GM12892 (cell line): ENCODE measurements around the gene INPP5K.

ENCODE experiments used
- POLR2A ChIP-seq: IDR thresholded peaks from 2 replicates; pipeline ENCODE4 v1.6.1; 2011; ENCODE audit warnings: low read depth, low read length, control low read depth
- POLR2AphosphoS5 ChIP-seq: IDR thresholded peaks from 2 replicates; pipeline ENCODE4 v1.6.1; 2011; ENCODE audit warnings: low read depth, low read length, control low read depth
- TAF1 ChIP-seq: IDR thresholded peaks from 2 replicates; pipeline ENCODE4 v1.6.1; 2011; ENCODE audit warnings: low read depth, mild to moderate bottlenecking, control low read depth, low read length, borderline replicate concordance

- TF ChIP-seq POLR2AphosphoS5 (no peak), POLR2A (no peak), TAF1 (no peak)
These were observed 44.9 kb downstream of the INPP5K start for GRCh38 chr17:1471490-1471889.
